ENCODE measurements around the gene FAM171A1.
"Not testable (repeated sequence)": the region's sequence is repeated elsewhere in the genome, so short reads cannot be mapped to it uniquely, and the experiment has no call there.

FAM171A1 gene

DNA sequence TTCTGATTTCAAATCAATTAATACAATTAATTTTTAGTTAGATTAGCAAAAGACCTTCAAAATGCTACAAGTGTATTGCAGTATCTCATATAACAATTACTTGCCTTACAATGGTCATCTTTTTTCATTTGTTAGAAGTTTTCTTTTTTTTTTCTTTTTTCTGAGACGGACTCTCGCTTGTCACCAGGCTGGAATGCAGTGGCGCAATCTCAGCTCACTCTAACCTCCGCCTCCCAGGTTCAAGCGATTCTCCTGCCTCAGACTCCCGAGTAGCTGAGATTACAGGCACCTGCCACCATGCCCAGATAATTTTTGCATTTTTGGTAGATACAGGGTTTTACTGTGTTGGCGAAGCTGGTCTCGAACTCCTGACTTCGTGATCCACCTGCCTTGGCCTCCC lies 95.0 kb downstream of the FAM171A1 start:
- not testable (repeated sequence) for DNase-seq

DNA sequence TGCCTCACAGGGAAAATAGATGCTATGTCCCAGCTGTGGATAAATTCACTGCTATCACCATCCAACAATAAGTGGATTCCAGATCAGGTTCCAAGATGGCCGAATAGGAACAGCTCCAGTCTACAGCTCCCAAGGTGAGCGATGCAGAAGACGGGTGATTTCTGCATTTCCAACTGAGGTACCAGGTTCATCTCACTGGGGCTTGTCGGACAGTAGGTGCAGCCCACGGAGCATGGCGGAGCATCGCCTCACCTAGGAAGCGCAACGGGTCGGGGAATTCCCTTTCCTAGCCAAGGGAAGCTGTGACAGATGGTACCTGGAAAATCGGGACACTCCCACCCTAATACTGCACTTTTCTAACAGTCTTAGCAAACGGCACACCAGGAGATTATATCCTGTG lies 101.3 kb downstream of the FAM171A1 start:
- not testable (repeated sequence) for DNase-seq

DNA sequence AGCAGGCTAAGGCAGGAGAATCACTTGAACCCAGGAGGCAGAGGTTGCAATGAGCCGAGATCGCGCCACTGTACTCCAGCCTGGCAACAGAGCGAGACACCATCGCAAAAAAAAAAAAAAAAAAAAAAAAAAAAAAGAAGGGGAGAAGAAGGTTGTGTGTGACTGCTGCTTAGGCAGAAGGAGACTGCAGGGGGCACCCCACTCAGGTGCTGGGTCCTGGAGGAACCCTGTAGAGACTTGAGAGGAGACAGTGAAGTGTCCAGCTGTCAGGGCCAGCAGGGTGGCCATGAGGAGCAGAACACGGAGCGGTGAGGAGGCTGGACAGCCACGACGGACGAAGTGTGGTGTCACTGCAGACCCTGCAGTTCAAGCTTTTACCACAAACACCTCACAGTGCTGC lies 103.6 kb downstream of the FAM171A1 start:
- DNase-seq = no peak

DNA sequence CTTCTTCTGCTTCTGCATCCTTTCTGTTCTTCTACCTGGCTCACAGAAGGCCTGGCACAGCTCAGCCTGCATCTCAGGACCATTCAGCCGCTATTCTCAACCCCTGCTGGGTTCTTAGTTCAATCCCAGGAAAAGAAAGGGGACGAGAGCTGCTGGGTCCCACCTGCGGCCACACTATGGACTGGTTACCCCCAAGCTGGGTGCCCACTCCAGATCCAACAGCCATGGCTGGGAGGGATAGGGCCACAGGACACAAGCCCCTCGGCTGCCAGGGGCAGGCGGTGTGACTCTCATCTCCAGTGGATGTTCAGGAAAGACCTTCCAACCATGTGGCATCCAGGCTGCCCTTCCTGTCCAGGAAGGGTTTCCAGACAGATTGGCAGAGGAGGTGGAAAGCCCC lies 105.0 kb downstream of the FAM171A1 start:
- DNase-seq = no peak

DNA sequence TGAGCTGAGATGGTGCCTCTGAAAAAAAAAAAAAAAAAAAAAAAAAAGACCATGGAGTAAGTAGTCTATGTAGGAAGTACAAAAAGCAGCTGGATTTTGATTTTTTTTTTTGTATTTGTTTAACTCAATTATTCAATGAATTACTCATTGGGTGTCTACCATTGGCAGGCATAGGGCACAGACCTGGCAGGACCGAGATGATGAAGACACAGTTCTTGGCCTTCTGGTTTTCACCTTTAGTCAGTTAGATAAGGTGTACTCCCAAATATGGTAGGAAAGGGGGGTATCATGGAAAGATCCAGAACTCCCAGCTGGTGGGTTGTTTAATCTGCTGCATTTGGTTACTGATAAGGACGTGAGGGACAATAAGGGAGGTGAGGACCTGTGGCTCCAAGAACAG lies 105.5 kb downstream of the FAM171A1 start:
- DNase-seq = no peak

DNA sequence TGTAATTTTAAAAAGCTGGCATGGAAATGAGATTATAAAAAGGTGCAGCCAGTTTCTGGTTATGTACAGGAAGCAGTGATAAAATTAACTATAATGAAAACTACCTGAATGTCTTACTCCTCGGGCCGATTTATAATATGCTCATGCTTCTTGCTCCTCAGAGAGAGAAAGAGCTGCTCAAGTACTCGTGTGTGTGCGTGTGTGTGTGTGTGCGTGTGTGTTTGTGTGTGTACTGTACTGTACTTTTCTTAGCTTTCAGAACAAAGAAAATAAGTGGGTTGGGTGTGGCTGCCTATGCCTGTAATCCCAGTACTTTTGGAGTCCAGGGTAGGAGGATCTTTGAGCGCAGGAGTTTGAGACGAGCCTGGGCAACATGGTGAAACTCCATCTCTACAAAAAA lies 106.0 kb downstream of the FAM171A1 start:
- DNase-seq = no peak

DNA sequence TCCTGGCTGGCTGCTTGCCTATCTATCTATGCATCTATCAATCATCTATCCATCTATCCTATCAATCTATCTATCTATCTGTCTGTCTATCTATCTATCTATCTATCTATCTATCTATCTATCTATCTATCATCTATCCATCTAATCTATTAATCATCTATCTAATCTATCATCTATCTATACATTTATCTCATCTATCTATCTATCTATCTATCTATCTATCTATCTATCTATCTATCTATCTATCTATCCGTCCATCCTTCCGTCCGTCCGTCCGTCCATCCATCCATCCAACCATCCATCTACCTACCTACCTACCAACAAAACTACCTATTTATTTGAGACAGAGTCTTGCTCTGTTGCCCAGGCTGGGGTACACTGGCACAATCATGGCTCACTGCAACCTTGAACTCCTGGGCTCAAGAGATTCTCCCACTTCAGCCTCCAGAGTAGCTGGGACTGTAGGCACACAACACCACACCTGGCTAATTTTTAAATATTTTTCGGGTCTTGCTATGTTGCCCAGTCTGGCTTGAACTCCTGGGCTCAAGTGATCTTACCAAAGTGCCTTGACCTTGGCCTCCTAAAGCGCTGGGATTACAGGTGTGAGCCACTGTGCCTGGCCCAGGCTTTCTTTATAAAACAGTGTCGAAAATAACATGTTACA lies 107.3 kb downstream of the FAM171A1 start:
- DNase-seq = no peak

DNA sequence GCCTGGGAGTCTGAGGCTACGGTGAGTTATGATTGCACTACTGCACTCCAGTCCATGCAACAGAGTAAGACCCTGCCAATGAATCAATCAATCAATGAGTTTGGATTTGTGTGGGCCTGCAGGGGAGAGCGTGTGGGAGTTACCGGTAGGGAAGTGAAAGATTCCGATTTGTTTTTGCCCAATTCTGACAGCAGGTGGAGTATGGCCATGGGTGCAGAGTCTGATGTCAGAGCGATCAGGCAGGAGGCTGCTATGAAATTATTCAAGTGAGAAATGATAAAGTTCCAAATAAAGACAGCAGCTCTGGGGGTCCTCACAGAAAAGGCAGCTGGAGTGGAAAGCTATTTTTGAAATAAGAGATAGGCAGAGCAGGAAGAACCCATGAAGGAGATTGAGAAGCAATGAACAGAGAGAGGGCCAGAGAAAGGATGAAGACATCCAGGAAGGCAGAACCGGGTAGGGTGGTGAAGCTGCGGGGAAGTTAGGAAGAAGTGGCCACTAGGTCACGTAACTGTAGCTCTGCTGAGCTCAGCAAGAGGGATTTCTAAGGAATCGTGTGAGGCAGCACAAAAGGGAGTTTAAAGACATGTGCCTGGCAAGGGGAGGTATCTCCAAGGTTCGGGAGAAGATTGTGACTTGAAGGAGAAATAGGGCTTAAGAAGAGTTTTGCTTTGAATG lies 108.9 kb downstream of the FAM171A1 start:
- DNase-seq = no peak

DNA sequence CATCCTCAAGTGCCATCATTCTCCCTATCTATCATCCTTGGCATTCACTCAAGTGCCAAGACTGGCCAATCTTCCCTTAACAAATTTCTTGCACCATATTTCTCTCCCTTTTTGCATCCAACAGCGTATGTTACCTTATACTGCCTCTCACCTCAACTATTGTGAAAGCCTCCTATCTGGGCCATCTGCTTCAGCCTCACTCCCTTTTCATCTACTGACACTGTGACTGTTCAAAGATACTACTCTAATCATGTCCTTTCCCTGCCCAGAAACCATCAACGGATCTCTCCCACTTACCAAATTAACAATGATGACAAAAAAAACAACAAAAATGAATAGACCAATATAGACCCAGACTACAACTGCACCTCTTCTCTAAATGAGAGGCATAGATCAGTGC lies 112.0 kb downstream of the FAM171A1 start:
- no peak for DNase-seq

DNA sequence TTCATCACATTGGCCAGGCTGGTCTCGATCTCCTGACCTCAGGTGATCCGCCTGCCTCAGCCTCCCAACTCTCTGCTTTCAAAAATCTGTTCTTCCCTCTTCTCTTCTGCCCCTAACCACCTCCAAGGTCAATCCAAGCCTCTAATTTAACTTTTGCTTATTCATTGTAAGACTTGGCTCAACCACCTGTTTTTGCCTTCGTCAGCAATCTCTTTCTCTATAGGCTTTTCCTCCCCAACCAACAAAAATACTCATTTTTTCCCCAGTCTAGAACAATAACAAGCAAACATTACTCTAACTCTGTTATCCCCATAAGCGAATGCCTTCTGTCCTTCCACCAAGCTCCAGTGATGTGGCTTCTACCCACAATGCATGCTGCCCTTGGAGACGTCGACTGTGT lies 112.8 kb downstream of the FAM171A1 start:
- no peak for DNase-seq

DNA sequence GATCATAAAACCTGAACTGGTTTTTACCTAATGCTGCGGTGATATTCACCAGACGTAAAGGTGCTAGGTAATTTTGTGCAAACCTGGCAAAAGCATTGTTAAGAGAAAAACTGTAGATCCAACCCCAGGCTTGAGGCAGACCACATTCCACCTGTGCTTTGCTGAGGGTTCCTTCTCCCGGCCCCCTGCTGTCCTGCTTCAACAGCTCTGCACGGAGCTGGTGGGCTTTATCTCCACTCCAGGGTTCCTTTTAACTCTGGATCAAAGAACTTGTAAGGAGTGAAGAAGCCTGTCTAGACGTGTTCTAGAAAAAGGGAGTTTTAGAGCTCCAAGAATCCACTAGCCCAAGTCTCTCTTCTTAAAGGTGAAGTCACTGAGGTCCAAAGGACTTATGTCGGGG lies 115.1 kb downstream of the FAM171A1 start:
- DNase-seq = no peak

DNA sequence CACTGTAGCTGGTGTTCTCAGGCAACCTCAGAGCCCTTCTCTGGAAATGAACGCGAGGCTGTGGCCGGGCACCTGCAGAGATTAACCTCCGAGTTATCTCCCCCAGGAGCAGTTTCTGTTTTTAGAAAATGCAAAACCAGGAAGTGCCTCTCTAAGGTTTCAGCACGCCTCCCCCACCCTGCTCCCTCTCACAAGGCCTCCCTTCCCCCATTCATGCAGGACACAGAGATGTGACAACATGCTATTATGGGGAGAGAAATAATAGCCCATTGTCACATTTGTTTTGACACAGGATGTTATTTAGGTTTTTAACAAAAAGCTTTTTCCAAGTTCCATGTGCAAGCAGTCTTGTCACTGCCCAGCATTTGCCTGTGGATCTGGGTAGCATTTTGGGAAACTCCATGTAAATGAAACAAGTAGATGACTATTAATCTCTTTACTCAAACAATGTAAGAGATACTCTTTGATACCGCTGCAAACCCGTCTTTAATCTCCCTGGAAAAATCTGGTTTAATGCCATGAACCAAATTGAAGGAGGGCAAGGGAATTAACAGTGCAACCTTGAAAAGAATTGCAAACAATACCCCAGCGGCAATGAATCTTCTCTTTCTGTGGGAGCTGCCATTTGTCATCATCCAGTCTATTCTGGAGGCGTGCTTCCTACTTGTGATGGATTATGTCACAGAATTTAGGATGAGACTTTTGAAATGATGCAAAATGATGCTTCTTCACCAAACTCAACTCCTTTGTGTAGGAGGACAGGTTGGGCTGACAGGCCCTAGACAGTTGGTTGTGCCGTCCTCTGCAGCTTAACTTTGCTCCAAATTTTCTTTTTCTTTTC lies 116.1 kb downstream of the FAM171A1 start:
- no peak for DNase-seq

DNA sequence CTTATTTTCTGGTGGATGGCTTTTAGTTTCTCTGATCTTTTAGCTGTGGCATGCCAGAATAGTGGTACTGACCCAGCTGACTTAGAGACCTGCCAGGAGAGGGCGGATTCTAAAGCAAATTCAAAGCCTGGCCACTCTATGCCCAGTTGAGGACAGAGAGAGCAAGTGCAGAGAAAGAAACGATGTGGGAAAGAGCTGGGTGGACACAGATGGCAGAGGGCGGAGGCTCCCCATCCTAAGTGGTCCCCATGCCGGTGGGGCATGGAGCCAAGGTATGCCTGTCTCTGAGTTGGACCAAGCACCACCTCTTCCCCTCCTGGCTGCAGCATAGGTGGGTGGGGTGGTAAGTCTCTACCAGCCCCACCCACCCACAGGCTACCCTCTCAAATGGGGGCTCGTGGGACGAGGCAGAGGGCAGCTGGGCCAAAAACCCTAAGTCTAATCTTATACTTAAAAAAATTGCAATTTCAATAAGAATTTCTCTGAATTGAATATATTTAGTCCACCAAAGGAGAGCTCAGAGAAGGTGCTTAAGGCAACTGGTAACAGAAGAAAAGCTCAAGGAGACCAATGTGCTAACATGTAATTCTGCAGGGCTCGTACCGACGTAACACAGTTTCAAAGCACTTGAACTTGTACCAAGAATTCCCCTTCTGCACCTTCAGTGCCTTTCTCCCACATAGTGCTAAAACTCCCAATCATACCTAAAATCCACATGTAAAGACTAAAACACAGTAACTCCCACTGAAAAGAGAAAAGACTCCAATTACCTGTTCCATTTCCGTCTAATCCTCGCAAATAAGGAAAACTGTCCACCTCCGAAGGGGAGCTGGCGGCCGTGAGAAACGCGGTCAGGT lies 116.9 kb downstream of the FAM171A1 start:
- no peak for DNase-seq

DNA sequence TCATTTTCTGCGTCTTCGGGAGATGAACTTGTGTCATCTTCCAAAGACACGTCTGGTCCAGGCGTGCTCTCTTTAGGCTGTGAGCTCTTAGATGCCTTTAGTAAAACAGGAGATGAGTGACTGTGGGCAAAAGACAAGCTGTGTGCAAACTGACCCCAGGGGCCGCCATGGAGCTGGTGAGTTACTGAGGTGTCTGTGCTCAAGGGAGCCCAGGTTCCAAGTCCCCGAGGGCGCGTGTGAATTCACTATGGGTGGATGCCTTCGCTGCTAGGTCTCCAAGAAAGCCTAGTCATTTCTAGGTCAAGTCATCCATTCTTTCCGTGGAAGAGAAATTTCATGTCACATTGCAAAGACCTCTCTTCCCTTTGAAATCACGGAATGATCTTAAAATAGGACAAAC lies 118.7 kb downstream of the FAM171A1 start:
- no peak for DNase-seq

DNA sequence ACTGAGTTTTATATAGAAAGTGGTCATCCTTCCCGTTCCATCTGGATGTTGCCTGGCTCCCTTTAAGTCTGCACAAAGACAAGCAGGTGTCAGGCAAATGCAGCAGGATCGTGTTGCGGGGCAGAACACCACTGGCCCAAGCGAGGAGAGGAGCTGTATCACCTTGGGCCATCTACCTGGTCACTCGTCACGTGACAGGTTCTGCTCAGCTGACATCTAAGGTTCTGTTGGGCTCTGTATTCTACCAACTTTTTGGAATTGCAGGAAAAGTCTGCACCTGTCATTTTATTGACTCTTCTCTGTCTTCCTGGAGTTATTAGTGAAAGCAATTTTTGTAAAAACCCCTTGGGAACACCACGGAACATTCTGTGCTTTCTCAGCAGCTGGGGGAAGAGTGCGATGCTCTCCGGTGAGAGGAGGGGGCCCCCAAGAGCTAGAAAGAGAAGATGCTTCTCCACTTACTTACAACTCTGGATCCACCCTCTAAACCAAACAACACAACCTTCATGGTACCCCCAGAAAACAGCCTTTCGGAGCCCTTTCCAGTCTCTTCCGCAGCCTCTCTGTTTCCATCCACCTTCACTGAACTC lies 119.2 kb downstream of the FAM171A1 start:
- no peak for DNase-seq

DNA sequence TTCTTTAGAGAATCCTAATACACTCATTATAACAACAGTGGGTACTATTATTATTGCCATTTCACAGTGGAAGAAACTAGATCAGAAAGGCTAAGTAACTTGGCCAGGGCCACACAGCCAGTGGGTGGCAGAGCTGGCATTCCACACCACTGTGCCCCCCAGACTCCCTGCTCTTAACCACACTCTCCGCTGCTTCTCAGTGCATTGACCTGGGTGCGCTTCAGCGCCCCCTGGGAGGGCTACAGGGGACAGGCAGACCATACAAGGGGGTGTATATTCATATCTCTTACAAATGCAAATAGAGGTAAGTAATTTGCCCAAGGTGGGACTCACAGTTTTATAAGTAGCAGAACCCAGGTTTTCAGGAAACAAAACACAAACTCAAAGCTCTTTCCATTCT lies 125.6 kb downstream of the FAM171A1 start:
- no peak for DNase-seq

DNA sequence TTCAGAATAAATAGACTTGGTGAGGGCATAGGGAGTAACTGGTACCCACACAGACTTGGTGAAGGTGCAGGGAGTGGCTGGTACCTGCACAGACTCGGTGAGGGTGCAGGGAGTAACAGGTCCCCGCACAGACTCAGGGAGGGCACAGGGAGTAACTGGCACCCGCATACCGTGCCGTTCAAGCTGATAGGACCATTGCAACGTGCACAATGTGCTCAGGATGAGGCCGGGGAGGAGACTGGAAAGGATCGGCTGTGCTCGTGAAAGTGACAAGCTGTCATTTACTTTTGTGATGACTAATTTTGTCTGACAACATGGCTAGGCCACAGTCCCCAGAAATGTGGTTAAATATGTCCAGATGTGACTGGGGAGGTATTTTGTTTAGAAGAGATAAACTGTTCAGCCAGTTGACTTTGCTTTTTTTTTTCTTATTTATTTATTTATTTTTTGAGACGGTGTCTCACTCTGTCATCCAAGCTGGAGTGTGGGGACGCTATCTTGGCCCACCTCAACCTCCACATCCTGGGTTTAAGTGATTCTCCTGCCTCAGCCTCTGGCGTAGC lies 126.4 kb downstream of the FAM171A1 start:
- no peak for DNase-seq

DNA sequence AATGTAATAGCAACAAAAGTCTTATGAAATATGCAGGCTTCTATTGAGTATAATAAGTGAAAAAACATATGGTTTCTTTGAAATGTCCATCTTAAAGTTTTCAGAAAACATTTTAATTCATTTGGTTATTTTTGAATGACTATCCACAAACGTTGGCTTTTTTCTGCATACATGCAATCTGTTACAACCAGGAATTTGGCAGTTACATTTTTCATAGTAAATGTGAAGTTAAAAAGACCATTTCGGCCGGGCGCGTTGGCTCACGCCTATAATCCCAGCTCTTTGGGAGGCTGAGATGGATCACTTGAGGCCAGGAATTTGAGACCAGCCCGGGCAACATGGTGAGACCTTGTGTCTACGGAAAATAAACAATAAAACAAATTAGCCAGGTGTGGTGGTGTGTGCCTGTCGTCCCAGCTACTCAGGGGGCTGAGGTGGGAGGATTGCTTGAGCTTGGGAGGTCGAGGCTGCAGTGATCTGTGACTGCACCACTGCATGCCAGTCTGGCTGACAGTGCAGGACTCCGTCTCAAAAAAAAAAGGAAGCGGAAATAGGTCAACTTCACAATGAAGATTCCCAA lies 128.7 kb downstream of the FAM171A1 start:
- no peak for DNase-seq

DNA sequence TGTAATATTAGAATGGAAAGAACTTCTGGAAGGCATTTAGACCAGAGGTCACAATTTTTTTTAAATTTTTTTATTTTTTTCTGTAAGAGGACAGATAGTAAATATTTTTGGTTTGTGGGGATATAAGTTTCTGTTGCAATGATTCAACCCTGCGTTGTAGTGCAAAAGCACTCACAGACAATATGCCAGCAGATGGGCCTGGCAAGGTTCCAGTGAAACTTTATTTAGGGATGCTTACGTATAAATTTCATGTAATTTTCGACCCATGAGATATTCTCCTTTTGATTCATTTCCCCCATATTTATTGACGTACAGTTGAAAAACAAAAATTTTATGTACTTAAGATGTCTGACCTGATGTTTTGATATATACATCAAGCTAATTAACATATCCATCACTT lies 129.8 kb downstream of the FAM171A1 start:
- DNase-seq = no peak

DNA sequence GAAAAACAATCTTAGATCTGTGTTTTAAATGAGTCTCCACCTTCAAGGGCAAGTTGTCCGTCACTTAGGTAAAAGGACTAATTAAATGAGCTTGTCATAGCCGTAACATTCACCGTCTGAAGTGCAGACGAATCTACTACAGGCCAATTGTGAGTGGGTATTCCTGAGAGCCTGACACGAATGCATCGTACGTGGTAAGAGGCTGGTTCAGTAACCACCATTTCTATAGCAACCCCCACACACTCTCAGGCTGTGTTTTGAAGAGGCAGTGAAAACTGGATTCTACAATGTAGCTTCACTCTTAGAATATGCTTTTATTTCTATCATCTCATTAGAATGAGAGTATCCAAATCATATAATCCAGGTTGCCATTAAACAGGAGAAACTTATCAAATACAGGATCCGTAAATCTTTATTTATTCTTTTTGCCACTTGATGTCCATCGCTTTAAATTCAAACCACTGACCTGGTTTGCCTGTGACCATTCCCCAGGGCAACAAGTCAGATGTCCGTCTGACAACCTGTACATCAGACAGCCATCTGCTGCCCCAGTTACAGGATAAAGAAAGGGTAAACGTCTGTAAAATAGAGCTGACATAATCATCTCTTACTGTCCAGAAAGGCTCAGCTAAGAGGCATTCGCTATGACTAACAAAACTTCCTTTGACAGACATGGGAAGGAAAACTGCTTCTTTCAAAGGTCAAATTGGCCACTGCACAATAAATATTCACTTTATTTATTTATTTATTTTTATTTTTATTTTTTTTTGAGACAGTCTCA lies 132.3 kb downstream of the FAM171A1 start:
- DNase-seq = no peak

DNA sequence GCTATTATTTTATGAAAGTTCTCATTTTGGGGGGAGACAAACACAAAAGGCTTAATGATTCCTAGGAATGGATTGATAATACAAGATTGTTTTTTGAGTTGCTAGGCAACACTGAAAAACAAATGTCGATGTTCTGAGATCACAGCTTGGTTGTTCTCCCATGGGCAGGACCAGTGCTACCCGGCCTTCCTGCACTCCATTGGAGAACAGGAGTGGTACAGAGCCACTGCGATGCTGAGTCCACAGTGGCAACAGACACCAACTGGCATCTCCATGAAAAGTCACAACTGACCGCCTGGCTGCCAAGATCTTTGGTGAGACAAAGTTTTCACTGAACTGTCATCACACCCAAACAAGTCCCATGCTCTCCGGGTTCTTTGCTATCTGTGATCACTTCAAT lies 133.7 kb downstream of the FAM171A1 start:
- DNase-seq = no peak

Data from cerebellar nuclear complex (tissue), 1 donor.